ENCODE data around the gene TEAD1.

GRCh38 chr11:12949453-12949852, 275.2 kb downstream of the TEAD1 start:
- TF ChIP-seq POLR2AphosphoS5 (IDR thresholded peaks at IDR 0.05) = no peak
- no peak for TF ChIP-seq CTCF (IDR thresholded peaks at IDR 0.05)
- TF ChIP-seq POLR2A (IDR thresholded peaks at IDR 0.05) = no peak
